OCI-LY3 (cell line): ENCODE measurements around the gene DNAI2.

Experiments
- EZH2phosphoT487 ChIP-seq: fragments of 200-600 bp; shearing (Covaris generic); IDR thresholded peaks from 2 replicates; pipeline ENCODE4 v1.6.1; 2018; ENCODE audit warnings: antibody characterized with exemption, mixed run types, low read depth
- TF ChIP-seq, protein P1 (sequence below): fragments of 200-600, 300-600 bp; sonication (generic); IDR thresholded peaks from 2 replicates; pipeline ENCODE4 v1.5.1; 2014; ENCODE audit warnings: antibody characterized with exemption, low read length, low read depth

DNA sequence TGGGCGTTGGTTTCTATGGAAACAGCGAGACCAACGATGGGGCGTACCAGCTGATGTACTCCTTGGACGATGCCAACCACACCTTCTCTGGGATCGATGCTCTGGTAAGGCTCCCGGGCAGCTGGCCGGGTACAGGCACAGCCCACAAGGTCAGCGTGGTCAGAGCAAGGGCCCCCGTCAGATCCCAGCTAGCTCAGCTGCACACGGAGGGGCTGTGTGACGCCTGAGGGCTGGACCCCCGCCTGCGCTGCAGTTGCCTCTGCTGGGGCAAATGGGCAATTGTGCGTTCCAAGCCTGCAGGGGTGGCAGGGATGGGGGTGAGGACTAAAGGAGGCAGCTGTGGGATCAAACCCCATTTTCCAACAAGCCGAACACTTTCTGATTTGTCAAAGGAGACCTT, 43.1 kb upstream of the DNAI2 start:
- TF ChIP-seq EZH2phosphoT487: no peak
- TF ChIP-seq, protein P1, sequence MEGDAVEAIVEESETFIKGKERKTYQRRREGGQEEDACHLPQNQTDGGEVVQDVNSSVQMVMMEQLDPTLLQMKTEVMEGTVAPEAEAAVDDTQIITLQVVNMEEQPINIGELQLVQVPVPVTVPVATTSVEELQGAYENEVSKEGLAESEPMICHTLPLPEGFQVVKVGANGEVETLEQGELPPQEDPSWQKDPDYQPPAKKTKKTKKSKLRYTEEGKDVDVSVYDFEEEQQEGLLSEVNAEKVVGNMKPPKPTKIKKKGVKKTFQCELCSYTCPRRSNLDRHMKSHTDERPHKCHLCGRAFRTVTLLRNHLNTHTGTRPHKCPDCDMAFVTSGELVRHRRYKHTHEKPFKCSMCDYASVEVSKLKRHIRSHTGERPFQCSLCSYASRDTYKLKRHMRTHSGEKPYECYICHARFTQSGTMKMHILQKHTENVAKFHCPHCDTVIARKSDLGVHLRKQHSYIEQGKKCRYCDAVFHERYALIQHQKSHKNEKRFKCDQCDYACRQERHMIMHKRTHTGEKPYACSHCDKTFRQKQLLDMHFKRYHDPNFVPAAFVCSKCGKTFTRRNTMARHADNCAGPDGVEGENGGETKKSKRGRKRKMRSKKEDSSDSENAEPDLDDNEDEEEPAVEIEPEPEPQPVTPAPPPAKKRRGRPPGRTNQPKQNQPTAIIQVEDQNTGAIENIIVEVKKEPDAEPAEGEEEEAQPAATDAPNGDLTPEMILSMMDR: no peak
